ENCODE measurements around the gene LRTM2.

GRCh38 chr12:1844223-1844622, 23.9 kb downstream of the LRTM2 start:
- TF ChIP-seq REST (IDR thresholded peaks at IDR 0.05) = no peak
- no peak for TF ChIP-seq CTCF (IDR thresholded peaks at IDR 0.05; ENCODE audit: low read depth, low read length, missing input control)
- no peak for TF ChIP-seq ATF3 (IDR thresholded peaks at IDR 0.05)
- no peak for TF ChIP-seq MAX (IDR thresholded peaks at IDR 0.05)

Measured in liver (tissue), 3 donors.